ENCODE data around the gene SLC35D1.

SLC35D1 gene

DNA sequence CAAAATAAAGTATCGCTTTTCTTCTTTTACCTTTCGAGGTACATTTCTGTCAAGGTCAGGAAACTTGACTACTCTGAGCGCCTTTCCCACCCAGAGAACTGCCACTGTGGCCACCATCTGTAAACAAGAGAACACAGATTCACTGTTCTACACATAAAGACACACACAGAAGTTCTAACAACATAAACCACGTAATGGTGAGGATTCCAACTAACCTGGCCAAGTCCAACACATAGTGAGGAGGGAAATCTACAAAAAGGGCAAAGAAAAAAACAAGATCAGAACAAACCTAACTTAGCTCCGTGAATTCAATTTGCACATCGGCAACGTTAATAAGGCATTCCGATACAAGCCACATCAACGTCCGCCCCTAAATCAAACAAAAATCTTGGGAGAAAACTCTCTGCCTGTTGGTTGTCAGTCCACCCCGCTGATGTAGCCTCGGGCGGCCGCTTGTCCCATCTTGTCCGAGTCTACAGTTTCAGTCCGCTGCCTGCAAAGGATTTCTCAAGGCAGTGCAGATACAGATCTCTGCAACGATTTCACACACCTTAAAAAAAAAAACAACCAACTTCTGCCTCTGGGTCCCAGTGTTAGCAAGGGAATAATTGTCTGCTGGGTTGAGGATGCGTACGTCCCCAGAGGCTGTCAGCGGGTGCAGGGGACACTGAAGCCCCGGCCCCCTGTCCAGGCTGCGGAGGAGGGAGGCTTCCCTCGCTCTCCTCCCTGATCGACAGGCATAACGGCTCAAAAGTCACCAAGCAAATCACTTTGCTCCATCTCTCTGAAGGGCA, 1.0 kb downstream of the SLC35D1 start:
- TF ChIP-seq, protein P1, sequence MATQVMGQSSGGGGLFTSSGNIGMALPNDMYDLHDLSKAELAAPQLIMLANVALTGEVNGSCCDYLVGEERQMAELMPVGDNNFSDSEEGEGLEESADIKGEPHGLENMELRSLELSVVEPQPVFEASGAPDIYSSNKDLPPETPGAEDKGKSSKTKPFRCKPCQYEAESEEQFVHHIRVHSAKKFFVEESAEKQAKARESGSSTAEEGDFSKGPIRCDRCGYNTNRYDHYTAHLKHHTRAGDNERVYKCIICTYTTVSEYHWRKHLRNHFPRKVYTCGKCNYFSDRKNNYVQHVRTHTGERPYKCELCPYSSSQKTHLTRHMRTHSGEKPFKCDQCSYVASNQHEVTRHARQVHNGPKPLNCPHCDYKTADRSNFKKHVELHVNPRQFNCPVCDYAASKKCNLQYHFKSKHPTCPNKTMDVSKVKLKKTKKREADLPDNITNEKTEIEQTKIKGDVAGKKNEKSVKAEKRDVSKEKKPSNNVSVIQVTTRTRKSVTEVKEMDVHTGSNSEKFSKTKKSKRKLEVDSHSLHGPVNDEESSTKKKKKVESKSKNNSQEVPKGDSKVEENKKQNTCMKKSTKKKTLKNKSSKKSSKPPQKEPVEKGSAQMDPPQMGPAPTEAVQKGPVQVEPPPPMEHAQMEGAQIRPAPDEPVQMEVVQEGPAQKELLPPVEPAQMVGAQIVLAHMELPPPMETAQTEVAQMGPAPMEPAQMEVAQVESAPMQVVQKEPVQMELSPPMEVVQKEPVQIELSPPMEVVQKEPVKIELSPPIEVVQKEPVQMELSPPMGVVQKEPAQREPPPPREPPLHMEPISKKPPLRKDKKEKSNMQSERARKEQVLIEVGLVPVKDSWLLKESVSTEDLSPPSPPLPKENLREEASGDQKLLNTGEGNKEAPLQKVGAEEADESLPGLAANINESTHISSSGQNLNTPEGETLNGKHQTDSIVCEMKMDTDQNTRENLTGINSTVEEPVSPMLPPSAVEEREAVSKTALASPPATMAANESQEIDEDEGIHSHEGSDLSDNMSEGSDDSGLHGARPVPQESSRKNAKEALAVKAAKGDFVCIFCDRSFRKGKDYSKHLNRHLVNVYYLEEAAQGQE (IDR thresholded peaks at IDR 0.05; ENCODE audit: insufficient read depth in 1 of 2, low read depth in 2 of 2, low read length in 2 of 2): no peak
- no peak for TF ChIP-seq POLR2AphosphoS5 (IDR thresholded peaks at IDR 0.05; ENCODE audit: low read depth, low read length)
- TF ChIP-seq TAF1 (IDR thresholded peaks at IDR 0.05; ENCODE audit: borderline replicate concordance, insufficient read depth, low read length): no peak
- TF ChIP-seq SIN3A (IDR thresholded peaks at IDR 0.05; ENCODE audit: borderline replicate concordance, insufficient read depth, low read length): no peak
- no peak for TF ChIP-seq FOXP2 (optimal IDR thresholded peaks at IDR 0.05; ENCODE audit: borderline replicate concordance, extremely low read depth, extremely low read length, insufficient read depth)

DNA sequence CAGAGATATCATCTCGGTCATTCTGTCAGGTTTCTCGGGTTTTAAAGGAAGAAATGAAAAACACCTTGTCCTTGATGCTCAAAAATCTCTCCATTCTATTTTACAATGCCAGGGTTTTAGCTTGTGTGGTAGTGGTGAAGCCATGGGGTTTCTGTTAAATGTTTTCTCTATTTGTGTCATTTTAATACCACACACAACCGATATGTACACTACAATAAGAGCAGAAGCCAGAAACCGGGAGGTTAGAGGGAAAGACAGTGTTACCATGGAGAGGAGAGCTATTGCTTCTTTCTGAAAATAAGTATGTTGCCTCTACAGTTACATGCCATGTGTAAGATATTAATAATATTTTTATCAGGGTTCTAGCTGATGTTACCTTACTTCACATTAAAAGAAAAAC, 2.8 kb downstream of the SLC35D1 start:
- no peak for TF ChIP-seq TAF1 (IDR thresholded peaks at IDR 0.05; ENCODE audit: borderline replicate concordance, insufficient read depth, low read length)
- TF ChIP-seq POLR2AphosphoS5 (IDR thresholded peaks at IDR 0.05; ENCODE audit: low read depth, low read length): no peak
- TF ChIP-seq, protein P1 (IDR thresholded peaks at IDR 0.05; ENCODE audit: insufficient read depth in 1 of 2, low read depth in 2 of 2, low read length in 2 of 2): no peak
- TF ChIP-seq SIN3A (IDR thresholded peaks at IDR 0.05; ENCODE audit: borderline replicate concordance, insufficient read depth, low read length): no peak
- no peak for TF ChIP-seq FOXP2 (optimal IDR thresholded peaks at IDR 0.05; ENCODE audit: borderline replicate concordance, extremely low read depth, extremely low read length, insufficient read depth)

- TF ChIP-seq POLR2AphosphoS5 (IDR thresholded peaks at IDR 0.05; ENCODE audit: low read depth, low read length) (no peak), FOXP2 (optimal IDR thresholded peaks at IDR 0.05; ENCODE audit: borderline replicate concordance, extremely low read depth, extremely low read length, insufficient read depth) (no peak), SIN3A (IDR thresholded peaks at IDR 0.05; ENCODE audit: borderline replicate concordance, insufficient read depth, low read length) (no peak), TAF1 (IDR thresholded peaks at IDR 0.05; ENCODE audit: borderline replicate concordance, insufficient read depth, low read length) (no peak)
- TF ChIP-seq, protein P1 (IDR thresholded peaks at IDR 0.05; ENCODE audit: insufficient read depth in 1 of 2, low read depth in 2 of 2, low read length in 2 of 2): no peak
Observed at GRCh38 chr1:67044631-67045270, 9.2 kb downstream of the SLC35D1 start.

- no peak for TF ChIP-seq POLR2AphosphoS5 (IDR thresholded peaks at IDR 0.05; ENCODE audit: low read depth, low read length)
- no peak for TF ChIP-seq TAF1 (IDR thresholded peaks at IDR 0.05; ENCODE audit: borderline replicate concordance, insufficient read depth, low read length)
- TF ChIP-seq SIN3A (IDR thresholded peaks at IDR 0.05; ENCODE audit: borderline replicate concordance, insufficient read depth, low read length): no peak
- TF ChIP-seq, protein P1 (IDR thresholded peaks at IDR 0.05; ENCODE audit: insufficient read depth in 1 of 2, low read depth in 2 of 2, low read length in 2 of 2): no peak
- TF ChIP-seq FOXP2 (optimal IDR thresholded peaks at IDR 0.05; ENCODE audit: borderline replicate concordance, extremely low read depth, extremely low read length, insufficient read depth): no peak
Observed at GRCh38 chr1:67043366-67043765, 10.6 kb downstream of the SLC35D1 start.

Measured in PFSK-1 (cell line).